IPS-NIHi7 (cell line): ENCODE data around the gene CCDC38.

Source experiments
- DNase-seq: peaks from one replicate; pipeline ENCODE4 v3.0.0; 2012; ENCODE audit warnings: mixed read lengths; ENCODE audit errors: extremely low spot score

The CCDC38 gene

GRCh38 chr12:95836630-95837239 lies 105.7 kb downstream of the CCDC38 start:
- no peak for DNase-seq

GRCh38 chr12:95836185-95836609 lies 106.2 kb downstream of the CCDC38 start:
- no peak for DNase-seq

- DNase-seq = no peak
These were observed 107.8 kb downstream of the CCDC38 start for GRCh38 chr12:95834572-95834971.

GRCh38 chr12:95830335-95831089 lies 111.9 kb downstream of the CCDC38 start:
- no peak for DNase-seq

GRCh38 chr12:95829395-95829794 lies 113.0 kb downstream of the CCDC38 start:
- no peak for DNase-seq

GRCh38 chr12:95820096-95820703 lies 122.2 kb downstream of the CCDC38 start:
- peak; percentile 31 for DNase-seq
